Testis (tissue), 3 donors: Measurements from ENCODE around the gene SNTB2. TPM values are rescaled to one million over a fixed set of nuclear protein-coding genes. Genes with fewer than 3 reads are reported as not detected.
"Not testable (repeated sequence)": the region's sequence is repeated elsewhere in the genome, so short reads cannot be mapped to it uniquely, and the experiment has no call there.

ENCODE experiments used
- DNase-seq: peaks from one replicate; pipeline ENCODE4 v3.0.0-alpha.2; 2019
- H3K27ac ChIP-seq, 2 donors: fragments of 200-600 bp; sonication (generic); one replicate each; pipeline ENCODE4 v1.5.1; 2019
- H3K27me3 ChIP-seq: fragments of 200-600 bp; sonication (generic); one replicate; pipeline ENCODE4 v1.5.1; 2019
- H3K36me3 ChIP-seq: fragments of 200-600 bp; sonication (generic); one replicate; pipeline ENCODE4 v1.5.1; 2017; ENCODE audit warnings: low read depth; ENCODE audit errors: missing control alignments
- H3K4me1 ChIP-seq: fragments of 200-600 bp; sonication (generic); one replicate; pipeline ENCODE4 v1.5.1; 2019
- H3K4me3 ChIP-seq, 2 donors: fragments of 200-600 bp; sonication (generic); one replicate each; pipeline ENCODE4 v1.5.1; 2017 to 2019
- H3K9me3 ChIP-seq: fragments of 200-600 bp; sonication (generic); one replicate; pipeline ENCODE4 v1.5.1; 2017
- POLR2A ChIP-seq: fragments of 450-650 bp; IDR thresholded peaks from one replicate; pipeline ENCODE4 v1.6.1; 2017; ENCODE audit warnings: antibody characterized with exemption, mild to moderate bottlenecking, moderate library complexity
- WGBS, 2 donors: methylation state at CpG; one replicate each; pipeline ENCODE4 v1.1.5; 2018; 5-methylcytosine and 5-hydroxymethylcytosine counted together
- intact Hi-C: fragments of 100-400 bp; cut with DNase I; formaldehyde crosslinking; loops from one replicate; pipeline ENCODE4 v1.15.1; 2023; ENCODE audit warnings: low total_unique reads
- polyA plus RNA-seq: library from polyadenylated mRNA; stranded (reverse); fragments of 350-450 nt; fragmentation: Illumina TruSeq; extraction: RNeasy Lipid Tissue Mini Kit (QIAGEN cat#74804); gene quantifications from one replicate; pipeline ENCODE4 v1.2.3, GENCODE V29; 2014; ENCODE audit warnings: low read depth, low replicate concordance; ENCODE audit not compliant: insufficient read depth
- total RNA-seq, 2 donors: library from RNA; depleted of rRNA; stranded (reverse); fragments of >200 nt; gene quantifications; one replicate each; pipeline ENCODE4 v1.2.3, GENCODE V29; 2016
- TF ChIP-seq, protein P1 (sequence below), 3 experiments: fragments of 450-650 bp in 2 of 3; fragments of 200-600 bp in 1 of 3; sonication (generic) in 1 of 3; IDR thresholded peaks; one replicate each; pipeline ENCODE4 v1.5.1; 2016 to 2019; ENCODE audit warnings: antibody characterized with exemption in 3 of 3, mild to moderate bottlenecking in 2 of 3, moderate library complexity in 1 of 3

Gene SNTB2
- total and polyA plus RNA-seq, 3 donors from 2014 or later: 29.2 to 39.3 (median 35.1) TPM

DNA sequence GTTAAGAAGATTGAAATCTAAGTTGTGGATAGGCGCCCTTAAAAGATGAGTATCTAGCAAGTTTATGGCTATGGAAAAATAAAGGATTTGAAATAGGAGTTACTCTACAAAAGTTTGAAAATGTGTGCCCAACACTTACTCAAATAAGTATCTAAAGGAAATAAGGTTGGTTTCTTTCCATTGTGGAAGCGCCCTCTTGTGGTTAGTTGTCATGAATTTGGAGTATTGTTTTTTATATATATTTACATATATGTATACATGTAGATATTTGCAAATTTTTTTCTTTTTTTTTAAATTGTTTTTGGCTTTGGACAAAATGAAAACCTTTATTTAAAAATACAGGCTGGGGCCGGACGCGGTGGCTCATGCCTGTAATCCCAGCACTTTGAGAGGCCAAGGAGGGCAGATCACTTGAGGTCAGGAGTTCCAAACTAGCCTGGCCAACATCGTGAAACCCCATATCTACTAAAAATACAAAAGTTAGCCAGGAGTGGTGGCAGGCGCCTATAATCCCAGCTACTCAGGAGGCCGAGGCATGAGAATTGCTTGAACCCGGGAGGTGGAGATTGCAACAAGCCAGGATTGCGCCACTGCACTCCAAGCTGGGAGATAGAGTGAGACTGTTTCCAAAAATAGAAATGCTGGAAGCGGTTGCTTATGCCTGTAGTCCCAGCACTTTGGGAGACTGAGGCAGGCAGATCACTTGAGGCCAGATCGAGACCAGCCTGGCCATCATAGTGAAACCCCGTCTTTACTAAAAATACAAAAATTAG lies 100.2 kb downstream of the SNTB2 start:
- DNase-seq: peak; percentile 55
- H3K4me3 ChIP-seq: no peak overlapping the region
- no peaks in the 10 kb centered on the region for H3K9me3 ChIP-seq
- H3K27me3 ChIP-seq: no peaks in the 10 kb centered on the region
- H3K36me3 ChIP-seq: no peaks in the 10 kb centered on the region
- peaks cover 7% of the 10 kb centered on the region for H3K4me1 ChIP-seq
- WGBS, 2 donors: 57 to 60% methylated on average over 13 of the region's 13 CpGs
- TF ChIP-seq, protein P1, sequence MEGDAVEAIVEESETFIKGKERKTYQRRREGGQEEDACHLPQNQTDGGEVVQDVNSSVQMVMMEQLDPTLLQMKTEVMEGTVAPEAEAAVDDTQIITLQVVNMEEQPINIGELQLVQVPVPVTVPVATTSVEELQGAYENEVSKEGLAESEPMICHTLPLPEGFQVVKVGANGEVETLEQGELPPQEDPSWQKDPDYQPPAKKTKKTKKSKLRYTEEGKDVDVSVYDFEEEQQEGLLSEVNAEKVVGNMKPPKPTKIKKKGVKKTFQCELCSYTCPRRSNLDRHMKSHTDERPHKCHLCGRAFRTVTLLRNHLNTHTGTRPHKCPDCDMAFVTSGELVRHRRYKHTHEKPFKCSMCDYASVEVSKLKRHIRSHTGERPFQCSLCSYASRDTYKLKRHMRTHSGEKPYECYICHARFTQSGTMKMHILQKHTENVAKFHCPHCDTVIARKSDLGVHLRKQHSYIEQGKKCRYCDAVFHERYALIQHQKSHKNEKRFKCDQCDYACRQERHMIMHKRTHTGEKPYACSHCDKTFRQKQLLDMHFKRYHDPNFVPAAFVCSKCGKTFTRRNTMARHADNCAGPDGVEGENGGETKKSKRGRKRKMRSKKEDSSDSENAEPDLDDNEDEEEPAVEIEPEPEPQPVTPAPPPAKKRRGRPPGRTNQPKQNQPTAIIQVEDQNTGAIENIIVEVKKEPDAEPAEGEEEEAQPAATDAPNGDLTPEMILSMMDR (IDR thresholded peaks at IDR 0.05): peak; percentile 30 to 70 (median 45)
- TF ChIP-seq POLR2A: no peak
- intact Hi-C loops: loop anchor here (5.0 kb wide), 1 partner anchor 135 kb away; no protein-coding TSS in a partner anchor
- H3K27ac ChIP-seq: no peak overlapping the region

GRCh38 chr16:69291657-69292056 lies 104.7 kb downstream of the SNTB2 start:
- DNase-seq, H3K9me3 ChIP-seq, H3K4me3 ChIP-seq, intact Hi-C loops, H3K27me3 ChIP-seq, H3K4me1 ChIP-seq, H3K36me3 ChIP-seq, H3K27ac ChIP-seq: not testable (repeated sequence)
- WGBS, 2 donors: 89 to 94% methylated on average over 9 of the region's 9 CpGs

DNA sequence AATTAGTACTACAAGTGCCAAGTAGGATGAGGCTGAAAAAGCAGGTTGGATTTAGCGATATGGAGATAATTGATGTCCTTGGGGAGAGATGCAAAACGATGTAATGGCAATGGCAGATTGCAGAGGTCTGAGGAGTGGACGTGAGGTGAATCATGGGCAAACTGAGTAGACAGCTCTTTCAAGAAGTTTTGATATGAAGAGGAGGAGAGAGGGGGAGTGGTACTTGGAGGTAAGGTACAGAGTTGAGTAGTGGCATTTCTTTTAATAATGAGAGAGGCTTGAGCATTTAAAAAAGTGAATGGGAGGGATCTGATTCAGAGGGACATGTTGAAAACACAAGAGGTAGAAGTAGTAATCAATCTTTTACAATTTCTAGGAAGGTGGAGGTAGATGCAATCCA lies 106.4 kb downstream of the SNTB2 start:
- intact Hi-C loops: no loop called here
- Histone ChIP-seq H3K27ac (no peak overlapping the region), H3K4me1 (no peaks in the 10 kb centered on the region), H3K27me3 (no peaks in the 10 kb centered on the region), H3K9me3 (no peaks in the 10 kb centered on the region), H3K4me3 (no peak overlapping the region), H3K36me3 (no peaks in the 10 kb centered on the region)
- no peak for DNase-seq
- 53 to 62% methylated on average over 3 of the region's 3 CpGs for WGBS, 2 donors
- no peak for TF ChIP-seq POLR2A
- TF ChIP-seq, protein P1 (IDR thresholded peaks at IDR 0.05): no peak

DNA sequence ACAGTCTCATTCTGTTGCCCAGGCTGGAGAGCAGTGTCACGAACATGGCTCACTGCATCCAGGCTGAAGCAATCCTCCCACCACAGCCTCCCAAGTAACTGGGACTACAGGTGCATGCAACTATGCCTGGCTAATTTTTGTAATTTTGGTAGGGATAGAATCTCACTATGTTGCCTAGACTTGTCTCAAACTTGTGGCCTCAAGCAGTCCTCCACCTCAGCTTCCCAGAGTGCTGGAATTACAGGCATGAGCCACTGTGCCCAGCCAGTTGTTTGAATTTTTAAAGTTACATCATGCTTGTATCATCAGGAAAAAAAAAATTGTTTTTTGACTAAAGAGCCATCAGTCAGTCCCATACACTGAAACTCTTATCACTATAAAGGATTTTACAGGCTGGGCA lies 107.1 kb downstream of the SNTB2 start:
- intact Hi-C loops: no loop called here
- no peak for TF ChIP-seq POLR2A
- TF ChIP-seq, protein P1 (IDR thresholded peaks at IDR 0.05): no peak
- DNase-seq: no peak
- Histone ChIP-seq H3K4me1 (no peaks in the 10 kb centered on the region), H3K36me3 (no peaks in the 10 kb centered on the region), H3K4me3 (no peak overlapping the region), H3K9me3 (no peaks in the 10 kb centered on the region), H3K27me3 (no peaks in the 10 kb centered on the region), H3K27ac (no peak overlapping the region)
- WGBS, 2 donors: 86 to 88% methylated on average over 1 of the region's 1 CpG

DNA sequence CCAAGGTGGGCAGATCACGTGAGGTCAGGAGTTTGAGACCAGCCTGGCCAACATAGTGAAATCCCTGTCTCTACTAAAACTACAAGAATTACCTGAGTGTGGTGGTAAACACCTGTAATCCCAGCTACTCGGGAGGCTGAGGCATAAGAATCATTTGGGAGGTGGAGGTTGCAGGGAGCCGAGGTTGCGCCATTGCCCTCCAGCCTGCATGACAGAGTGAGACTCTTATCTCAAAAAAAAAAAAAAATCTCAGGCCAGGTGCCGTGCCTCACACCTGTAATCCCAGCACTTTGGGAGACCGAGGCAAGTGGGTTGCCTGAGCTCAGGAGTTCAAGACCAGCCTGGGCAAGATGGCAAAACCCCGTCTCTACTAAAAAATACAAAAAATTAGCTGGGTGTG lies 109.8 kb downstream of the SNTB2 start:
- H3K4me1 ChIP-seq, intact Hi-C loops, H3K27me3 ChIP-seq: not testable (repeated sequence)

GRCh38 chr16:69298261-69298660 lies 111.3 kb downstream of the SNTB2 start:
- Histone ChIP-seq H3K9me3 (no peaks in the 10 kb centered on the region), H3K27me3 (no peaks in the 10 kb centered on the region), H3K36me3 (no peaks in the 10 kb centered on the region), H3K4me1 (no peaks in the 10 kb centered on the region), H3K27ac (no peak overlapping the region), H3K4me3 (no peak overlapping the region)
- no peak for DNase-seq
- intact Hi-C loops: no loop called here
- WGBS, 2 donors: 93 to 95% methylated on average over 4 of the region's 4 CpGs
- TF ChIP-seq, protein P1 (IDR thresholded peaks at IDR 0.05): no peak
- TF ChIP-seq POLR2A: no peak

More for the DNA sequence above, 109.8 kb downstream of the SNTB2 start:
- not testable (repeated sequence) for H3K4me3 ChIP-seq, DNase-seq, H3K36me3 ChIP-seq, H3K9me3 ChIP-seq, H3K27ac ChIP-seq
- 90 to 95% methylated on average over 7 of the region's 7 CpGs for WGBS, 2 donors
